C4-2B (cell line): ENCODE data around the gene TBC1D4.

Experiments used
- H3K27ac ChIP-seq: fragments of 450-650 bp; 2 replicates; pipeline ENCODE4 v1.5.1; 2017
- ZFX ChIP-seq: fragments of 450-650 bp; IDR thresholded peaks from 2 replicates; pipeline ENCODE4 v1.6.1; 2017
- TF ChIP-seq, protein P1 (sequence below): fragments of 450-650 bp; conservative IDR thresholded peaks from 2 replicates; pipeline ENCODE4 v1.5.1; 2017; ENCODE audit warnings: mild to moderate bottlenecking

TBC1D4 gene

DNA sequence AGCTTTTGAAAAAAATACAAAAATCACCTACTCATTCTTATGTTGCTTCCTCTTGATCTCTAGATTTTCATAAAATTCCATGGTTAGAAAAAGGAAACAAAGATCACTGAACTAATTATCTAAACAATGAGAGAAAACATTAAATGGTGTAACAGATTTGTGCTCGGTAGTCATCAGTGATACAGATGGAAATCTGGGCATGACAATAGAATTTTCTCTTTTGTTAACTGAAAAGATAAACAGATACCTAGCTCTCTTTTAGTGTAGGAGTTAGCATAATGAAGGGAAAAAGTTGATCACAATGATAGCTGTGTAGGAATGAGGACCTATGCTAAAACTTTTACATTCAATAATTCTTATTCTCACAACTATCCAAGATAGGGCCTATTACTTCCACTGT is 103.7 kb downstream of the TBC1D4 start:
- TF ChIP-seq, protein P1, sequence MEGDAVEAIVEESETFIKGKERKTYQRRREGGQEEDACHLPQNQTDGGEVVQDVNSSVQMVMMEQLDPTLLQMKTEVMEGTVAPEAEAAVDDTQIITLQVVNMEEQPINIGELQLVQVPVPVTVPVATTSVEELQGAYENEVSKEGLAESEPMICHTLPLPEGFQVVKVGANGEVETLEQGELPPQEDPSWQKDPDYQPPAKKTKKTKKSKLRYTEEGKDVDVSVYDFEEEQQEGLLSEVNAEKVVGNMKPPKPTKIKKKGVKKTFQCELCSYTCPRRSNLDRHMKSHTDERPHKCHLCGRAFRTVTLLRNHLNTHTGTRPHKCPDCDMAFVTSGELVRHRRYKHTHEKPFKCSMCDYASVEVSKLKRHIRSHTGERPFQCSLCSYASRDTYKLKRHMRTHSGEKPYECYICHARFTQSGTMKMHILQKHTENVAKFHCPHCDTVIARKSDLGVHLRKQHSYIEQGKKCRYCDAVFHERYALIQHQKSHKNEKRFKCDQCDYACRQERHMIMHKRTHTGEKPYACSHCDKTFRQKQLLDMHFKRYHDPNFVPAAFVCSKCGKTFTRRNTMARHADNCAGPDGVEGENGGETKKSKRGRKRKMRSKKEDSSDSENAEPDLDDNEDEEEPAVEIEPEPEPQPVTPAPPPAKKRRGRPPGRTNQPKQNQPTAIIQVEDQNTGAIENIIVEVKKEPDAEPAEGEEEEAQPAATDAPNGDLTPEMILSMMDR = no peak
- no peak for TF ChIP-seq ZFX
- no peak overlapping the region for H3K27ac ChIP-seq

DNA sequence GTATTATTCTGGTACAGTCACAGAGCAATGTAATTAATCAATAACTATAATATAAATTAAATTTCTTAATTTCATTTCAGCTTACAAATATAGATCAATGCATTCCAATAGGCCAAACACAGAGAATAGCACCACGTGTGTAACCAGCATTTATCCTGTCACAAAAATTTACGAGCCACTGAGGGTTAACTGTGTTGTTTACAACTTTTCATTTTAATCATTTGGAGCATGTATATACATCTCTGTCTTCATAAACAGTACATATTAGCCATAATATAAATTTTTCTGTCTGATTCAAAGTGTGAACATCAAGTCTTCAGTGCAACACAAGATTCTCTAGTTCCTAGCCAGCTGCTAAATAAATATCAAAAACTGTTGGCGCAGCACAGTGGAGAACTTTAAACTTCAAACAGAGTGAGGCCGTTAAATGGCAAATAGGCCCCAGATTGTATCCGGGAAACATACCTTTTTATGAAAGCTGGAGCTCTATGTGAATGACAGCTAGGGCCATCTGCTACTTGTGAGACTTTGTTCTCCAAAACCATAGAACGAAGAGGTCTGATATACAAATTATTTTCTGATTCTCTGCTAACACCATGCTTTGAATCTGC is 105.1 kb downstream of the TBC1D4 start:
- no peak for TF ChIP-seq ZFX
- TF ChIP-seq, protein P1 = no peak
- no peak overlapping the region for H3K27ac ChIP-seq

DNA sequence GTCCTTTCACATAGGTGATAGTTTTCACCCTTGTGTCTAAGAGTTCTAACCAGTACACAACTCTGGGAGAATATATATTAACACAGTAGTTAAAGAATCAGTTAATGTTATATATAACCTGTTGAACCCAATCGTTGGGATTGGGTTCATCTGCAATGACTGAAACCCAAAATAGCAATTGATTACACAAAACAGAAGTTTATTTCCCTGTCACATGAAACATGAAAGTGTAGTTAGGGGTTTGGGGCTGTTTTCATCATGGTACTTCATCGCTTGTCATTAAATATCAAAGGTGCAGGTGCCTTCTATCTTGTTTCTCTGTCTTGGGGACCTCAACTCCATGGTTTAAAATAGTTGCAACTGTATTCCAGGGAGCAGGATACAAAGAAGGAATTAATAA is 106.6 kb downstream of the TBC1D4 start:
- TF ChIP-seq, protein P1 = no peak
- no peak for TF ChIP-seq ZFX
- H3K27ac ChIP-seq = no peak overlapping the region

DNA sequence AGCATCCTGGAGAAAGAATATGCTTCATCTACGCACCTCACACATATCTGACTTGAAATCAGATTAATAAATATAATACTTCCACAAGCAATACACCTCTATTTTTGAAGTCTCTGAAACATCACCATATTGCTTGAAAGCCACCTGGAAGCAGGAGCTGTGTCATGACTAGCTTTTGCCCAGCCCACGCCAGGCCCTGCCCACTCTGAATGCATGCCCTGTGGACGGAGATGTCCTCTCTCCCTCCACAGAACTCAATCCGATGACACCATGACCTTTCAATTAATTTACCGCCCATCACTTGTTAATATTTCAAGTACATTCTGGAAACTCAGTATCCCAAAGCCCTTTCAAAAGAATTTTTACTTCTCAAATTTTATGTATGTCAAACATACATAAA is 108.0 kb downstream of the TBC1D4 start:
- TF ChIP-seq, protein P1 = no peak
- no peak for TF ChIP-seq ZFX
- H3K27ac ChIP-seq = no peak overlapping the region

DNA sequence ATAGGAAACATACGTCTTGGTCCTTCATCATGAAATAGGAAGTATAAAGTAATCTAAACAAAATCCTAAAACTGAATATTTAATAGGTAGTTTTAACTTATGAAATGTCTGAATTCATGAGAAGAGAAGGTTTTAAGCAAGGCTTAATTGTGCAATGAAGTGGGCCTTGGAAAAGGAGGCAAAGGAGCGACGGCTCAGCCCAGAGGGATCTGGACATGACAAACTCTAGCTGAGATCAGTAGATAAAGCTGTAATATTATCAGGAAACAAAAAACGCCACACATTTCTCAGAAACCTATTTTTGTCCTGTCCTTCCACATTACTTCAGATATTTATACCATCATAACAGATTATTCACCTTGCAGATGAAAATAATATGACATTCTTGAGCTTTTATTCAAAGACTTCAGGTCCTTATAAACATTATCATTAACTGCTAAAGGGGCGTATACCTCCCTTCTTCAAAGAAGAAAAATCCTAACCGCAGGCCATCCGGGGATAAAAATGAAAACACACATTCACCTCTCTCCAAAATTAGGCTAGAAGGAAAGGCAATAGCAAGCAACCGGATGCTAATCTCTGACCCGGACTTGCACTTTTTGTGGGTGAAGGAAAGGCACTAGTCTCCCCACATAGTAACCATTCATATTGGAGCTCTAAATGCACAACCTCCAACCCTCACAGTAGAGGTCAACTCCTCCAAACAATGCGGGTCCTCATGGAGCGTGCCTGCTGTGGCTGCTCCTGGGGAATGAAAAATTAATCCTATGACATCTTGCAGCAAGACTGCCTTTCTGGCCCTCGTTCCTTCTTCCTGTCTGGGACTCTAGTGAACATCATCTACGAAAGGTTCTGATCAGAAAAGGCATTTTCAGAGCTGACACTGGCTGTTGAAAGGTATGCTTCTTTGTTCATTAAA is 108.8 kb downstream of the TBC1D4 start:
- H3K27ac ChIP-seq = no peak overlapping the region
- TF ChIP-seq, protein P1 = no peak
- TF ChIP-seq ZFX = no peak

DNA sequence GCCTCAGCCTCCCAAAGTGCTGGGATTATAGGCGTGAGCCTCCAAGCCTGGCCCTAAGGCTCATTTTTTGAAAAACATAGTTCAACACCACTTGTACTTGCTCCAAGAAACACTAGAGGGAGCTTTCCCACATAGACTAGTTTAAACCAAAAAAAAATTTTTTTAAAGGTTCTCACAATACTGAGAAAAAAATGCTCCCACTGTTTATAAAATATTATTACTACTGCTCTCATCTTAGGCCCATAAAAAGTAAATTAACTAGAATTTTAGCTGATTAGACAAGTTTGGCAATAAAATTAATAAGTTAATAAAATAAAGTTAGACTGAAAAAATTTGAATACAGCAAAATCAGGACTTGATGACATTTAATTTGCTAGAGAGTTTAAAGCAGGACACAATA is 109.5 kb downstream of the TBC1D4 start:
- no peak overlapping the region for H3K27ac ChIP-seq
- TF ChIP-seq, protein P1 = peak; percentile 43
- no peak for TF ChIP-seq ZFX

DNA sequence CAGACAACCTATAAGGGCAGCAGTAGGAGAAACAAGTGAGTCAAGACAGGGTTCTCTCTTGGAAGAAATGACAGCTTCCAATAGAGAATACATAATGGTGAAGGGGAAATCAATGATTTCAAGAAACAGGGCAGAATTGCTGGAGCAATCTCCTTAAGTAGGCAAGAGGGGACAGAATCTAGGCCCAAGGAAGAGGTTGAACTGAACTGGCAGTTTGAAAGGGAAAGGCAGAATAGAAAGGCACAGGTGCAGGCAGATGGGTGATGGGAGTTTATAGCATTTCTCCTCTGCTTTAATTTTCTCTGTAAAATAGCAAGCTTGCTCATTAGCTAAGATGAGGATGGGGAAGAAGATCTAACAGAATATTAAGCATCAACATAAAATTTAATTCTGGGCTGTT is 110.8 kb downstream of the TBC1D4 start:
- TF ChIP-seq, protein P1 = no peak
- no peak for TF ChIP-seq ZFX
- no peak overlapping the region for H3K27ac ChIP-seq
